NCI-H524 (cell line): ENCODE results near the gene ATG14.
"Not testable (repeated sequence)": the region's sequence is repeated elsewhere in the genome, so short reads cannot be mapped to it uniquely, and the experiment has no call there.

ENCODE experiments used
- DNase-seq, 2 experiments: peaks; one replicate each; lab custom pipeline; 2025; lab: John Stamatoyannopoulos, UW

ATG14 gene

GRCh38 chr14:55386037-55386808 lies 25.4 kb downstream of the ATG14 start:
- no peak for DNase-seq

- no peak for DNase-seq
Observed at GRCh38 chr14:55384536-55384935, 27.1 kb downstream of the ATG14 start.

- DNase-seq: no peak
Observed at GRCh38 chr14:55383541-55384140, 28.0 kb downstream of the ATG14 start.

- DNase-seq: not testable (repeated sequence)
Observed at GRCh38 chr14:55383056-55383466, 28.6 kb downstream of the ATG14 start.

- DNase-seq: no peak
Observed at GRCh38 chr14:55382483-55382882, 29.1 kb downstream of the ATG14 start.

DNA sequence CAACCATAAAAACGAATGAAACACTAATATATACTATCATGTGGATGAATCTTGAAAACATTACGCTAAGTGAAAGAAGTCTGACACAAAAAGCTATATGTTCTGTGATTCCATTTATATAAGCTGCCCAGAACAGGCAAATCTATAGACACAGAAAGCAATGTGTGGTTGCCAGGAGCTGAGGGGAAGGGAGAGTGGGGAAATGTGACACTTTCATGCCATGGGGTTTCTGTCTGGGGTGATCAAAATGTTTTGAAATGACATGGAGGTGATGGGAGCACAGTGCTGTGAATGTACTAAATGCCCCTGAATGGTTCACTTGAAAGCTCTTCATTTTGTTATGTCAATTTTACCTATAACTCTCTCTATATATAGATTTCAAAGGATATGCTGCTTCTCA lies 30.1 kb downstream of the ATG14 start:
- DNase-seq: no peak

GRCh38 chr14:55381040-55381439 lies 30.6 kb downstream of the ATG14 start:
- DNase-seq: no peak

DNA sequence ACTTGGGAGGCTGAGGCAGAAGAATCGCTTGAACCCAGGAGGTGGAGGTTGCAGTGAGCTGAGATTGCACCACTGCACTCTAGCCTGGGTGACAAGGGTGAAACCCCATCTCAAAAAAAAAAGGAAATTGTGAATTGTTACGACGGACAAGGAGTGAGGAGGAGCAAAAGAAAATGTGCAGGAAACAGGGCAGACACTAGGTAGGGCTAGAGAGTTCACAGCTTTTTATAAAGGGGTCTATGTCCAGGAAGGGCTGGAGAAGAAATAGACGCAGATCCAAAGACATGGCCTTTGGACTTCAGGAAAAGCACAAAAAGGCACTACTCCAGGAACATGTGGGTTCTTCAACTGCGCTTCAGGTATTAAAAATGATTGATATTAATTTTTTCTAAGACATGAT lies 34.4 kb downstream of the ATG14 start:
- no peak for DNase-seq

DNA sequence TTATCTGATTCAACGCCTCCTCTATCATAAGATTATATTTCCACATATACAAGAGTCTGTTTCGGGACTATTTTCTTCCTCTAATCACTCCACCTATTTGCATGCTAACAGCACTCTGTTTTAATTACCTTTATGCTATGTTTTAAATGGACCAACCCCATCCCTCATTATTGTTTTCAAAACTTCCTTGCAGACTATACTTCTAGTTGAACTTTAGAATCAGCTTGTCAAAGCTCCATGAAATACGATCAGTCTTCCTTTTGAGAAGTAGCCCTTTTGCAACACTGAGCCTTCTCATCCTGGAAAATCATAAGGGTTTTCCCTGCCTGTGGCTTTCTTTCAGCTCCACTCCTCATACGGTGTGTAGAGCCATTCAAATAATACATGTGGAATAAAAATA lies 36.9 kb downstream of the ATG14 start:
- no peak for DNase-seq

- no peak for DNase-seq
Observed at GRCh38 chr14:55373784-55374705, 37.6 kb downstream of the ATG14 start.

DNA sequence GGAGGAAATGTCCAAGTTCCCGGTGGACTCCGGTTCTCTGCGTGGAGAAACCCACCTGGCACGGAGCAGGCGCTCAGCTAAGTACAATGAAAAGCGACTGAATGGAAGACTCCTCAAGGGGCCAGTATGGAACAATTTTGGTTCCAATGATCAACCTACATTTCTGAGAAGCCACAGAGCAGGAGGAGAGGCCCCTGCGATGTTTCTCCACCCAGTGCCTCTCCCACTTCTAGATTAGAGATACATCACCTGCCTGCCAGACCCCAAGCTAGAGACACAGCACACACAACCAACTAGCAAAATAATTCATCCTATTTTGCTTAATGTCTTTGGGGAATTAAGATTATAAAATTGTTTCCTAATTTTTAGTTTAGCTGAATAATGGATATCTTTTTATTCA lies 38.8 kb downstream of the ATG14 start:
- DNase-seq: no peak

GRCh38 chr14:55372423-55372822 lies 39.2 kb downstream of the ATG14 start:
- DNase-seq: no peak

- DNase-seq: no peak
Observed at GRCh38 chr14:55370883-55371455, 40.7 kb downstream of the ATG14 start.

- DNase-seq: no peak
Observed at GRCh38 chr14:55366271-55366670, 45.4 kb downstream of the ATG14 start.

DNA sequence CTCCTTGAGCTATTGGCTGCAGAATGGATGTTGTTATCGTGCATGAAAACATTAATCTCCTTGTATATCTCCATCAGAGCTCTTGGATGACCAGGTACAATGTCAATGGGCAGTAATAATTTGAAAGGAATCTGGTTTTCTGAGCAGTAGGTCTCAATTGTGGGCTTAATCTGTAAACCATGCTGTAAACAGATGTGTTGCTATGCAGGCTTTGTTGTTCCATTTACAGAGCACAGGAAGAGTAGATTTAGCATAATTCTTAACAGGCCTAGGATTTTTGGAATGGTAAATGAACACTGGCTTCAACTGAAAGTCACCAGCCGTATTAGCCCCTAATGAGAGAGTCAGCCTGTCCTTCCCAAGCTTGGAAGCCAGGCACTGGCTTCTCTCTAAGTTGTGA lies 50.4 kb downstream of the ATG14 start:
- DNase-seq: no peak

- DNase-seq: no peak
Observed at GRCh38 chr14:55359307-55359706, 52.3 kb downstream of the ATG14 start.

- no peak for DNase-seq
Observed at GRCh38 chr14:55356913-55357312, 54.7 kb downstream of the ATG14 start.

DNA sequence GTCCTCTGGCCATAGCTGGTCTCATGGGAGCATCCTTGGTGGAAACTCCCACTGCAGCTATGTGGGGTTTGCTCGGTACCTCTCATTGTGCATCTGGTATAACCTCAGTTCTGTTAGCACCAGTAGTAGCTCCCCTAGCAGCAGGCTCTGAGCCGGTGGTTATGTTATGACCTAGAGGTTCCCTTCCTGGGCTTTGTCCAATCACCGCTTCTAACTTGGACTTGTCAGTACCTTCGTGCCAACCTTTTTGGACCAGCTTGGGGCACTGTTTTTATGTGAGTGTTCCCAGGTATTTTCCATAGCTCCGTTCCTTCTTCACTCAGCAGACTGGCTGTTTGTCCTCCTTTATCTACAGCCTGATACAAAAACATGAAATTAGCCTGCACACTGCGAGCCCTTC lies 55.7 kb downstream of the ATG14 start:
- DNase-seq: no peak

- DNase-seq: peak; percentile 85 to 94
Observed at GRCh38 chr14:55354500-55354899, 57.1 kb downstream of the ATG14 start.

GRCh38 chr14:55353686-55354467 lies 57.8 kb downstream of the ATG14 start:
- DNase-seq: no peak

DNA sequence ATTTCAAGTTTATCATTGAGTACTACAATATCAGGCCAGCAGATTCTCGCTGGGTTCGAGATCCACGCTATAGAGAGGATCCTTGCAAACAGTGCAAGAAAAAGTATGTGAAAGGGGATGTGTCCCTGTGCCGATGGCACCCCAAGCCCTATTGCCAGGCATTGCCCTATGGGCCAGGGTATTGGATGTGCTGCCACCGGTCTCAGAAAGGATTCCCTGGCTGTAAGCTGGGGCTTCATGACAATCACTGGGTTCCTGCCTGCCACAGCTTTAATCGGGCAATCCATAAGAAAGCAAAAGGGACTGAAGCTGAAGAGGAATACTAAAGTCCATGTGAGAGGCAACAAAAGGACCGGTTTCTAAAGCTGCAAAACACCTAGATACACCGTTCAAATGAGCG lies 59.4 kb downstream of the ATG14 start:
- DNase-seq: no peak

DNA sequence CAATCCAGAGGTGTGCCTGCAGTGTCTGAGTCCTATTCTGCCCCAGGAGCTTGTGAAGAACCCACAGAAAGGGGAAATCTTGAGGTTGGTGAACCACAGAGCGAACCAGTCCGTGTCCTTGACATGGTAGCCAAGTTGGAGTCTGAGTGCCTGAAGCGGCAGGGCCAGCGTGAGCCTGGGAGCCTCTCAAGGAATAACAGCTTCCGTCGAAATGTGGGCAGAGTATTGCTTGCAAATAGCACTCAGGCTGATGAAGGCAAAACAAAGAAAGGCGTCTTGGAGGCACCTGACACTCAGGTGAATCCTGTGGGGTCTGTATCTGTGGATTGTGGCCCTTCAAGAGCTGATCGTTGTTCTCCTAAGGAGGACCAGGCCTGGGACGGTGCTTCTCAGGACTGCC lies 60.5 kb downstream of the ATG14 start:
- DNase-seq: no peak
